ENCODE data around the gene FZD8.

The FZD8 gene

GRCh38 chr10:35640951-35641675 lies 983 bp downstream of the FZD8 start:
- DNase-seq (ENCODE audit: low read depth in 2 of 2), result no peak

- peak; percentile 23 to 47 for DNase-seq (ENCODE audit: low read depth in 2 of 2)
Measured at GRCh38 chr10:35640474-35640873, 1.6 kb downstream of the FZD8 start.

- DNase-seq (ENCODE audit: low read depth in 2 of 2), result no peak
Measured at GRCh38 chr10:35639728-35640401, 2.2 kb downstream of the FZD8 start.

- no peak for DNase-seq (ENCODE audit: low read depth in 2 of 2)
Measured at GRCh38 chr10:35639021-35639727, 2.9 kb downstream of the FZD8 start.

- no peak for DNase-seq (ENCODE audit: low read depth in 2 of 2)
Measured at GRCh38 chr10:35638101-35638500, 4.0 kb downstream of the FZD8 start.

GRCh38 chr10:35637462-35637861 lies 4.6 kb downstream of the FZD8 start:
- no peak for DNase-seq (ENCODE audit: low read depth in 2 of 2)

- no peak for DNase-seq (ENCODE audit: low read depth in 2 of 2)
Measured at GRCh38 chr10:35636956-35637355, 5.1 kb downstream of the FZD8 start.

GRCh38 chr10:35635576-35635975 lies 6.5 kb downstream of the FZD8 start:
- peak in 1 of 2 donors; percentile 27 for DNase-seq (ENCODE audit: low read depth in 2 of 2)

GRCh38 chr10:35633006-35633980 lies 8.8 kb downstream of the FZD8 start:
- no peak for DNase-seq (ENCODE audit: low read depth in 2 of 2)

GRCh38 chr10:35632027-35632426 lies 10.1 kb downstream of the FZD8 start:
- no peak for DNase-seq (ENCODE audit: low read depth in 2 of 2)

- DNase-seq (ENCODE audit: low read depth in 2 of 2), result no peak
Measured at GRCh38 chr10:35631404-35631803, 10.7 kb downstream of the FZD8 start.

- no peak for DNase-seq (ENCODE audit: low read depth in 2 of 2)
Measured at GRCh38 chr10:35626971-35627507, 15.1 kb downstream of the FZD8 start.

GRCh38 chr10:35614312-35614711 lies 27.8 kb downstream of the FZD8 start:
- no peak for DNase-seq (ENCODE audit: low read depth in 2 of 2)

GRCh38 chr10:35613597-35614226 lies 28.4 kb downstream of the FZD8 start:
- no peak for DNase-seq (ENCODE audit: low read depth in 2 of 2)

GRCh38 chr10:35613107-35613440 lies 29.0 kb downstream of the FZD8 start:
- DNase-seq (ENCODE audit: low read depth in 2 of 2), result no peak

GRCh38 chr10:35612385-35613106 lies 29.6 kb downstream of the FZD8 start:
- DNase-seq (ENCODE audit: low read depth in 2 of 2), result no peak

GRCh38 chr10:35611750-35612149 lies 30.3 kb downstream of the FZD8 start:
- DNase-seq (ENCODE audit: low read depth in 2 of 2), result no peak

- no peak for DNase-seq (ENCODE audit: low read depth in 2 of 2)
Measured at GRCh38 chr10:35608328-35608672, 33.8 kb downstream of the FZD8 start.

- DNase-seq (ENCODE audit: low read depth in 2 of 2), result no peak
Measured at GRCh38 chr10:35607475-35608327, 34.4 kb downstream of the FZD8 start.
